Measurements from ENCODE around the gene IL27RA.
"Not testable (repeated sequence)": the region's sequence is repeated elsewhere in the genome, so short reads cannot be mapped to it uniquely, and the experiment has no call there.

IL27RA gene

DNA sequence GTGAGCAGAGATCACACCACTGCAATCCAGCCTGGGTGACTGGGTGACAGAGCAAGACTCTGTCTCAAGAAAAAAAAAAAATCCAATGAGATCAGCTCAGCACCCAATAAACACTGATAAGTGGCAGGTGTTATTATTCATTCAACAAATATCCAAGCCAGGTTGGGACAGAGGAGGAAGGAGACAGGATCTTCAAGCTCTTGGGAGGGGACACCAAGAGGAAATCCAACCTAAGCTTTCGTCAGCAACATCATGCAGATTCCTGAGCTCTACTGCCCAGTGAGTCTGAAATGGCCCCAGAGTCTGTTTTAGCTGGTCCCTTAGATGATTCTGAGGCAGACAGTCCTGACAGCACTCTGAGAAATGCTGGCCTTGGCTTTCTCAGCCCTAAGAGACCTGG is 33.1 kb upstream of the IL27RA start:
- no peak for DNase-seq (ENCODE audit: low read depth in 2 of 2, low spot score in 1 of 2)

DNA sequence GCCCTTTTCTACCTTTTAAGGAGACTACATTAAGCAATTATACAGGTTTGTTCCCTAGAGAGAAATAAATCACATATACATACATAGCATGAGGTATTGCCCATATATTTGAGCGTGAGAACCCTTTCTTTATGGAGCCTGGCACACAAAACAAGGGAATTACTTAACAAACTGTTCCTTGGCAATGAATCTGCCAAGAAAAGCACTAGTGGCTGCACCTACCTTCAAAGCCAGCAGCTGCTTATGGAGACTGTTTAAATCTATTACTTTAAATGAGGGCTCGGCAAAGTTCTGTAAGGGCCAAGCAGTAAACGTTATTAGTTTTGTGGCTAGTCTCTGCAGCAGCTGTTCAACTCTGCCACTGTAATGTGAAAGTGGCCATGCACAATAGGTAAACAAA is 32.5 kb upstream of the IL27RA start:
- no peak for DNase-seq (ENCODE audit: low read depth in 2 of 2, low spot score in 1 of 2)

GRCh38 chr19:14000691-14001375 is 30.7 kb upstream of the IL27RA start:
- no peak for DNase-seq (ENCODE audit: low read depth in 2 of 2, low spot score in 1 of 2)

DNA sequence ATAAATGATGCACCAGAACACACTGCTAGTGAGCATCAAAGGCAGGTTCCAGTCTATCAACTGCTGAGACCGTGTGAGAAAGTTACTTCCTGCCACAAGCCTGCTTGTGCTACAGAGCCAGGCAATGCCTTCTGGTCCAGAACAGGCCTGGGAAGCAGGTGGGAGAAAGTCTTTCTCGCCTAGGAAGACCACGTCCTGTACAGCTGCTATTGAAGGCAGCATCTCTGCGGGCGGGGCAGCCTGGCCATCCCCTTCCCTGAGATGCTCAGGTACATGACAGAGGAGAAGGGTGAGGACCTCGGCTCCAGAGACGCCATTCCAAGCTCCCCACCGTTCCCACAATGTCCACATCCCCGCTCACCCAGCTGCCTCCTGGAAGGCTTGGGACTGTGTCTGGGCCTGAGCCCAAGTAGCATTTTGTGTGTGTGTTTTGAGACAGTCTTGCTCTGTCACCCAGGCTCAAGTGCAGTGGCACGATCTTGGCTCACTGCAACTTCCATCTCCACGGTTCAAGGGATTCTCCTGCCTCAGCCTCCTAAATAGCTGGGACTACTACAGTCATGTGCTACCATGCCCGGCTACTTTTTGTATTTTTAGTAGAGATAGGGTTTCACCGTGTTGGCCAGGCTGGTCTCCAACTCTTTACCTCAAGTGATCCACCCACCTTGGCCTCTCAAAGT is 28.9 kb upstream of the IL27RA start:
- no peak for DNase-seq (ENCODE audit: low read depth in 2 of 2, low spot score in 1 of 2)

- DNase-seq (ENCODE audit: low read depth in 2 of 2, low spot score in 1 of 2): no peak
These were observed 28.1 kb upstream of the IL27RA start for GRCh38 chr19:14003251-14004055.

DNA sequence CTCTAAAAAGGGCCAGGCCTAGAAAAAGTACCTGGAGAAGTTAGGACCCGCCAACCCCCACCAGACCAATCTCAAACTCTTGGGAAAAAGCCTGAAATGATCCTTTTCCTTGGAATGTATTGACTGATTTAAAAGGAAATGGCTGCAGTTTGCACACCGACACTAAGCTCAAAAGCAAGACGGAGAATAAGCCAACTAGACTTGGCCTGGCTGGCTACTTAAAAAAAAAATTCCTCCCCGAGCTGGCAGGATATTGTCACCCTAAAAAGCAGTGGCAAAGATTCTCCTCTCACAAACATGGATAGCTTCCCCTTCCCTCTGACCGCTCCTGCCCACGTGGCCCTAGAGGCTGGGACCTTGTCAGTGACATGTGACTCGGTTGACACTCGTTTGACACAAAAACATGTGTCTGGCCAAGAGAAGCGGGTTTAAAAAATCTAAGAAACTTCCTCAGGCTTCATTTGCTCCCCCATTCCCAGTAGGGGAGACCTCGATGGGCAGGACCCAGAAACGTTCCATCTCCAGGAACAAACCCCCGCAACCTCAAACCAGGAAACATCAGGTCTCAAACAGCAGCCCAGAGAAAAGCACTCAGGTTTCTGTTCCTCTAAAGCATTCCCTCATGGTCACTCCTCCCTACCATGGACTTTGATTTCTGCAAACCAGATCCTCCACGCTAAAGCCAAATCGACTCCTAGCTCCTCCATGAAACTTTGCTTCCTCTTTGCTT is 26.8 kb upstream of the IL27RA start:
- no peak for DNase-seq (ENCODE audit: low read depth in 2 of 2, low spot score in 1 of 2)

GRCh38 chr19:14005349-14006084 is 26.0 kb upstream of the IL27RA start:
- peak; percentile 83 to 86 for DNase-seq (ENCODE audit: low read depth in 2 of 2, low spot score in 1 of 2)

- peak; percentile 99 to 100 for DNase-seq (ENCODE audit: low read depth in 2 of 2, low spot score in 1 of 2)
These were observed 25.3 kb upstream of the IL27RA start, which contains the start of gene RFX1 for GRCh38 chr19:14006085-14006765. TSS of gene RFX1 (minus strand) at chr19:14006320. CDS start at chr19:13993843, 12,477 bp downstream.

GRCh38 chr19:14006766-14007562 is 24.6 kb upstream of the IL27RA start:
- DNase-seq (ENCODE audit: low read depth in 2 of 2, low spot score in 1 of 2): no peak

- no peak for DNase-seq (ENCODE audit: low read depth in 2 of 2, low spot score in 1 of 2)
These were observed 19.1 kb upstream of the IL27RA start for GRCh38 chr19:14012378-14012915.

GRCh38 chr19:14015524-14016035 is 16.0 kb upstream of the IL27RA start:
- no peak for DNase-seq (ENCODE audit: low read depth in 2 of 2, low spot score in 1 of 2)

DNA sequence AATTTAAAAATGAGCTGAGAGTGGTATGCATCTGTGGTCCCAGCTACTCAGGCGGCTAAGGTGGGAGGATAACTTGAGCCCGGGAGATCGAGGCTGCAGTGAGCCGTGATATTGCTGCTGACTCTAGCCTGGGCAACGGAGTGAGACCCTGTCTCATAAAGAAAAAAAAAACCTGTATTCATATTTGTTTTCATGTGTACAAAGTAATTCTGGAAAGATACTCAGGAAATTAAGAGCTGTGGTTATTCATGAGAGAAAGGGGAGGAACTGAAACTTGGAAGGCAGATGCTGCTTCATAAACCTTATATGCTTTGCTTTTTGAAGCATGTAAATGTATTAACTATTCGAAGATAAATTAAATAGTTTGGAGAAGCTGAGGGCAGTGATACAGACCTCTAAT is 12.5 kb upstream of the IL27RA start:
- no peak for DNase-seq (ENCODE audit: low read depth in 2 of 2, low spot score in 1 of 2)

GRCh38 chr19:14019739-14020138 is 11.8 kb upstream of the IL27RA start:
- DNase-seq (ENCODE audit: low read depth in 2 of 2, low spot score in 1 of 2): not testable (repeated sequence)

DNA sequence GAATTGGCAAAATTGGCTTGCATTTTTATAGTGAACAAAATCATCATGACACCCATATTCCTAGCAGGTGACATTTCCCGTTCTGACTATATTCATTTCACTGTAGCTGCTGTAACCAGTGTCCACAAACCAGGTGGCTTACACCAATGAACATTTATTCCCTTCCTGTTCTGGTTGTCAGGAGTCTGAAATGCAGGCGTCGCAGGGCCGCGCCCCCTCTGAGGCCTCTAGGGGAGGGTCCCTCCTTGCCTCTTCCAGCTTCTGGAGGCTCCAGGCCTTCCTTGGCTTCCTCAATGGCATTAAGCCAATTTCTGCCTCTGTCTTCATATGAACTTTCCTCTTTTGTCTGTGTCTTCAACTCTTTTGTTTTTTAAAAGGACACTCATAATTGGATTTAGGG is 10.1 kb upstream of the IL27RA start:
- no peak for DNase-seq (ENCODE audit: low read depth in 2 of 2, low spot score in 1 of 2)

DNA sequence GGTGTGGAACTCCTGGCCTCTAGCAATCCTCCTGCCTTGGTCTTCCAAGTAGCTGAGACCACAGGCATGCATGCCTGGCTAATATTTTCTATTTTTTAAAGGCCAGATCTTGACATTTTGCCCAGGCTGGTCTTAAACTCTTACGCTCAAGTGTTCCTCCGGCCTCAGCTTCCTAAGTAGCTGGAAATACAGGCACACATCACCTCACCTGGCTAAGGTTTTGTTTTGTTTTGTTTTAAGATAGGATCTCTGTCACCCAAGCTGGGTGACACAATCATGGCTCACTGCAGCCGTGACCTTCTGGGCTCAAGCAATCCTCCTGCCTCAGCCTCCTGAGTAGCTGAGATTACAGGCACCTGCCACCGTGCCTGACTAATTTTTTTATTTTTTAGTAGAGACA is 9.1 kb upstream of the IL27RA start:
- no peak for DNase-seq (ENCODE audit: low read depth in 2 of 2, low spot score in 1 of 2)

DNA sequence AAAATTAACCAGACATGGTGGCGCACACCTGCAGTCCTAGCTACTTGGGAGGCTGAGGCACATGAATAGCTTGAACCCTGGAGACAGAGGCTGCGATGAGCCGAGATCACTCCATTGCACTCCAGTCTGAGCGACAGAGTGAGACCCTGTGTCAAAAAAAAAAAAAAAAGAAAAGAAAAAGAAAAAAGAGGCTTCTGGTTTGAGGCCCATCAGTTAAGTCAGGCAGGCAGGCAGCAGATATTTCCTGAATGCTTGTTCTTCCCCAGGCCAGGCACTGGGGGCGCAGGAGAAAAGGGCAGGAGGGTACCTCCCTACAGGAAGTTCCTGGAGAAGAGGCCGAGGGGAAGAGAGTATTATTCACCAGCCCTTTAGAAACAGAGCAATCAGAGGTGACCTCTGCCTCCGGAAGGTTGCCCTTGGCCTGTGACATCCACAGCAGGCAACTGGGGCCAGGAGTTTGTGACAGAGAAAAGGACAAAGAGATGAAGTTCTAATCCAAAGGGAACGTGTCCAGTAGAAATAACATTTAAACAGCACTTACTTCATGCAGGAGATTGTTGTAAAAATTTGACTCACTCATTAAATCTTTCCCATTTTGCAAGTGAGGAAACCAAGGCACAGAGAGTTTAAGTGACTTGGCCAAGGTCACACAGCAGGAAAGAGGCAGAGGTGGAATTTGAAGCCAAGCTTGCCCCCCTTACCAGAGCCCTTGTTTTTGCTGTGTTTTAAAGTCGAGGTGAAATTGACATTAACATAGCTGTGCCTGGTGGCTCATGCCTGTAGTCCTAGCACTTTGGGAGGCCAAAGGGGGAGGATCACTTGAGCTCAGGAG is 7.9 kb upstream of the IL27RA start:
- DNase-seq (ENCODE audit: low read depth in 2 of 2, low spot score in 1 of 2): no peak

DNA sequence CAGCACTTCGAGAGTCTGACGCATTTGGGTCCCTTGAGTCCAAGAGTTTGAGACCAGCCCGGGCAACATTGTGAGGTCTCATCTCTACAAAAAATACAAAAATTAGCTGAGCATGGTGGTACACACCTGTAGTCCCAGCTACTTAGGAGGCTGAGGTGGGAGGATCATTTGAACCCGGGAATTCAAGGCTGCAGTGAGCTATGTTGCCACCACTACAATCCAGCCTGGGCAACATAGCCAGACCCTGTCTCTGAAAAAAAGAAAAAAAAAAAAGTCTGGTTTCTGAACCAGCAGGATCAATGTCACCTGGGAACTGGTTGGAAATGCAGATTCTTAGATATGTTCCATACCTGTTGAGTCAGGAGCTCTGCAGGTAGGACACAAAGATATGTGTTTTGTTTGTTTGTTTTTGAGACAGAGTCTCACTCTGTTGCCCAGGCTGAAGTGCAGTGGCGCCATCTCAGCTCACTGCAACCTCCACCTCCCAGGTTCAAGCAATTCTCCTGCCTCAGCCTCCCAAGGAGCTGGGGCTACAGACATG is 4.8 kb upstream of the IL27RA start:
- not testable (repeated sequence) for DNase-seq (ENCODE audit: low read depth in 2 of 2, low spot score in 1 of 2)
